HG02884 (cell line): ENCODE data around the gene NTSR1.

Experiments
- ATAC-seq: cut with Tn5 transposase; IDR thresholded peaks from one replicate; pipeline ENCODE4 v1.9.1; 2021; ENCODE audit warnings: mild to moderate bottlenecking, moderate library complexity; ENCODE audit not compliant: unreplicated experiment

NTSR1 gene

DNA sequence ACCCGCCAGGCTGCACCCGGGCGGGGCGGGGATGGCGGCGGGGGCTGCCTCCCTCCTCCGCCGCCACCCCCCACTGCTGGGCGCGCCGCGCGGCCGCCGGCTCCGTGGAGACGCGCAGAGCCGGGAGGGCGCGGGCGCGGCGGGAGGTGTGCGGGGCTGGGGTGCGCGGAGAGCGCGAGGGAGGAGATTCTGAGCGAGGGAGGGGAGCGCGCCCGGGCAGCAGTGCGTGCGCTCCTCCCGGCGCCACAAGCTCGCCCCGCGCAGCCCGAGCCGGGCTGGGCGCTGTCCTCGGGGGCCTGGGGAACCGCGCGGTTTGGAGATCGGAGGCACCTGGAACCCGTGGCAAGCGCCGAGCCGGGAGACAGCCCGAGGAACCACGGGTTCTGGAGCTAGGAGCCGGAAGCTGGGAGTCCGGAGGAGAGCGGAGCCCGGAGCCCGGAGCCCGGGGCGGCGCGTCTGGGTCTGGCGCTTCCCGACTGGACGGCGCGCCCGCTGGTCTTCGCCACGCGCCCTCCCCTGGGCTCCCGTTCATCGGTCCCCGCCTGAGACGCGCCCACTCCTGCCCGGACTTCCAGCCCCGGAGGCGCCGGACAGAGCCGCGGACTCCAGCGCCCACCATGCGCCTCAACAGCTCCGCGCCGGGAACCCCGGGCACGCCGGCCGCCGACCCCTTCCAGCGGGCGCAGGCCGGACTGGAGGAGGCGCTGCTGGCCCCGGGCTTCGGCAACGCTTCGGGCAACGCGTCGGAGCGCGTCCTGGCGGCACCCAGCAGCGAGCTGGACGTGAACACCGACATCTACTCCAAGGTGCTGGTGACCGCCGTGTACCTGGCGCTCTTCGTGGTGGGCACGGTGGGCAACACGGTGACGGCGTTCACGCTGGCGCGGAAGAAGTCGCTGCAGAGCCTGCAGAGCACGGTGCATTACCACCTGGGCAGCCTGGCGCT lies at the start of gene NTSR1:
Gene NTSR1, plus strand, starts transcription at position 246 of the 946 bp plus-strand sequence. Its CDS starts 372 bp downstream, at position 618.
- ATAC-seq: no peak

DNA sequence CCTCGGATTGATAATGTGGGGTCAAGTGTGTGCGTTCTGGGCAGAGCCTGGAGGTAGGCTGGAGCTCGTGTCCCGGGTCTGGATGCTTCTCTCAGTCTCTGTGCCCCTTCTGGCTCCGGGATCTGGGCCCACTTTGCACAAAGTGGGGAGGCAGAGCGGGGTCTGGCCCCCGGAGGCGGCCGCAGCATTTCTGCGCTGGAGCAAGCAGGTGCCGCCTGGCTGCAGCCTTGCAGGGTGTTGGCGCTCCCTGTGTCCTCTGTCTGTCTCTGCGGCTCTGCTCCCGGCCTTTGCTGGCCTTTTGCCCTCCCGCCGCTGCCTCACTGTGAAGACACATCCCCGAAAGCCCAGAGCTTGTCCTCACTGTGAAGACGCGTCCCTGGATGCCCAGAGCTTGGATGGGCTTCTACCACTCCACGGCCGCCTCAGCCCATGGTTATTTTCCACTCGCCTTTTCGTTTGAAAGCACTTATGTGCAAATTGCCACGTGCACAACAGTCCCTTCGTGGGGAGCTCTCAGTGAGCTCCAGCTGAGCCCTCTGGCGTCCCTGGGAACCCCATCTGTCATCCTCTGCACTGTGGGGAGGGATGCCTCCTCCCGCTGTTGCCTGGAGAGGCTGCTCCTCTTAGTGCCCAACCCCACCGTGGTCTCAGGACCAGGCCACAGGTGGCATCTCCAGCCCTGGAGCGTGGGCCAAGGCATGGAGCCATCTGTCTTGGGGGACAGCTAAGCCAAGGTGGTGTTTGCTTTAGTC lies 49.0 kb upstream of the NTSR1 start:
- ATAC-seq: no peak

DNA sequence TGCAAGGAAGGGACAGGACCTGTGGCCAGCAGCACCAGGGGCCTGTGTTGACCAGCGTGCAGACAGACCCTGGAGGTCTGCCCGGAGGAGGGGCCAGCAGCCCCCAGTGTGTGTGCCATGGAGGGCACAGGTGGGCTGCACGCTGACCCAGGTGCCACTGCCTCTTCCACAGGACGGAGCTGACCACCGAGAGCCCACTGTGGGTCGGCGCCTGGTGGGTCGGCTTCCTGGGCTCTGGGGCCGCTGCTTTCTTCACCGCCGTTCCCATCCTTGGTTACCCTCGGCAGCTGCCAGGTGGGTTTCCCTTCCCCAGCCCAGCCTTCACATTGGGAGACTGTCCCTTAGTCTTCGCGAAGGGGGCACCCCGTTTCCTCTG lies 48.4 kb upstream of the NTSR1 start:
- ATAC-seq: no peak

DNA sequence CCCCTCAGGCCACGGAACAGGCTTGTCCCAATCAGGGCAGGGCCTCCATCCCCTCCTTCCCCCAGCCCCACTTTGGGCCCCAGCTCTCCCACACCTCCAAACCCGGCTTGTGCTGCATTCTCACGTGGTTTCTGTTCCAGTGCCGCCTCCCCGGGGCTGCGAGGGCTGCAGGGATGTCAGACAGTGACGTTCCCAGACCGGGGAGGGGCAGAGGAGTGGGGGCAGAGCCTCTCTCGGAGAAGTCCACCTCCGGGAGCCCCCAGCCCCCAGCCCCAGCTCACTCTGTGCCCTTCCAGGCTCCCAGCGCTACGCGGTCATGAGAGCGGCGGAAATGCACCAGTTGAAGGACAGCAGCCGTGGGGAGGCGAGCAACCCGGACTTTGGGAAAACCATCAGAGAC lies 47.9 kb upstream of the NTSR1 start:
- no peak for ATAC-seq

DNA sequence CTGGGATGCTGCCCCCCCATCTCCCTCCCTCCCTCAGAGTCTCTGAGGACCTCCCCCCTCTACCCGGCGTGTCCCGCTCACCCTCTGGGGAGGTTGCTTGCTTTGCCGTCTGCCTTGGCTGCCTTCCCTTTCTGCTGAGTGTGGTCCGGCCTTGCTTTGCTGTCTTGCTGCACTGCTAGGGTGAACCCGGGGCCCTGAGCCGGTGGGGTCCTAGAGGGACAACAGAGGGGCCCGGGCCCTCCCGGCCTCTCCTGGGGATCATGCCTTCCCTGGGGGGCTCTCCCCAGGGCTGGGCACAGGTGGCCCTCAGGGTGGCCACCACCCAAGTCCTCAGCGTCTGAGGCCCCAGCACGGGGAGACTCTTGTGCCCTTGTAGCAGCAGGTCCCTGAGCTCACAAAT lies 47.0 kb upstream of the NTSR1 start:
- ATAC-seq: no peak

DNA sequence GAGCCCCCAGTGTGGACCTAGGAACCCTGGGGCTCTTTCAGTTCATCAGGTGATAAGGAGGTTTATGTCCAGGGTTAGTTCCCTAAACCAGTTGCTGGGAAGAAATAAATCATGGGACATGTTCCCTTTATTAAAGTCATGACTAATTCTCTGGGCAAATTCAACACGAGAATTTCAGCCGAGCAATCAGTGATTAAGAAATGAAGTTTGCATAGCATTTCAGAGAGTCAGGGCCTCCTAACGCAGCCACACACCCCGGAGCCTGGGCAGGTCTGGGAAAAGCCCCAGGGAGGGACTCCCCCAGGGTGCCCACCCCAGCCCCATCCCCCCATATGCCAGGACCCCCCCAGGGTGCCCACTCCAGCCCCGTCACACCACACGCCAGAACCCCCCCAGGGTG lies 46.2 kb upstream of the NTSR1 start:
- no peak for ATAC-seq

DNA sequence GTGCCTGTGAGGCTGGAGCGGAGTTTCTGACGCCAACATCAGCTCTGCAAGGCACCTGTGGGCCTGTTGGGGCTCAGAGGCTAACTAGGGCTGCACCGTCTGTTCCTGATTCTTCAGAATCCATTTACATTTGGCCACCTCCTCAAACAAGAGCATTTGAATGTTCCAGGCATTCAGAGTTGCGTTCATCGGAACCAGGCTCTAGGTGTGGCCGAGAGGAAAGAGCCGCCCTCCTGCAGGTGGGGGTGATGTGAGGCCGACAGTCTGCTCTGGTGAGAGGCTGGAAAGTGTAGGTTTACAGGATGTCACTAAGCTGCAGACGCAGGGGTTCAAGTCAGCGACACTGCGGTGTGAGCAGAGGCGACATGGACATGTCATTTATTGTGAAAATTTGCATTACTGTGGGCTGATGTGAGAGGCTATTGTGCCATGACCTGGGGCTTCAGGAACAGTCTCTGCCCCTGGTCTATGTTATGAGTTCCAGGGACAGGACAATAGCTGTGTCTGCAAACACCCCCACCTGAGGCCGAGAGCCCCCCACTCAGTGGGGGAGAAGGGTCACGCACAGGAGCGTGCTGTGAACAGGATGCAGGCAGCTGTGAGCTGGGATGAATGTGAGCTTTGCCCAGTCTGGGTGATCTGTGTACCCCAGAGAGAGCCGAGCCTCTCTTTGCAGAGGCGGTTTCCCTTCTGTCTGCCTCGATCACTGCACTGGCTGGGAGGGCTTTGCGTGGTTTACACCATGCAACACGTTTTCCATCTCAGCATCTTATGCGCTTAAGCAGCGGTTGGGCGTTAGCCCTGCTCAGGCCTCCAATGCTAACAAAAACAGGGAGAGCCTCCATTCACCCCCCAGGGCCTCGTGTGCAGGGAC lies 45.3 kb upstream of the NTSR1 start:
- ATAC-seq: no peak

DNA sequence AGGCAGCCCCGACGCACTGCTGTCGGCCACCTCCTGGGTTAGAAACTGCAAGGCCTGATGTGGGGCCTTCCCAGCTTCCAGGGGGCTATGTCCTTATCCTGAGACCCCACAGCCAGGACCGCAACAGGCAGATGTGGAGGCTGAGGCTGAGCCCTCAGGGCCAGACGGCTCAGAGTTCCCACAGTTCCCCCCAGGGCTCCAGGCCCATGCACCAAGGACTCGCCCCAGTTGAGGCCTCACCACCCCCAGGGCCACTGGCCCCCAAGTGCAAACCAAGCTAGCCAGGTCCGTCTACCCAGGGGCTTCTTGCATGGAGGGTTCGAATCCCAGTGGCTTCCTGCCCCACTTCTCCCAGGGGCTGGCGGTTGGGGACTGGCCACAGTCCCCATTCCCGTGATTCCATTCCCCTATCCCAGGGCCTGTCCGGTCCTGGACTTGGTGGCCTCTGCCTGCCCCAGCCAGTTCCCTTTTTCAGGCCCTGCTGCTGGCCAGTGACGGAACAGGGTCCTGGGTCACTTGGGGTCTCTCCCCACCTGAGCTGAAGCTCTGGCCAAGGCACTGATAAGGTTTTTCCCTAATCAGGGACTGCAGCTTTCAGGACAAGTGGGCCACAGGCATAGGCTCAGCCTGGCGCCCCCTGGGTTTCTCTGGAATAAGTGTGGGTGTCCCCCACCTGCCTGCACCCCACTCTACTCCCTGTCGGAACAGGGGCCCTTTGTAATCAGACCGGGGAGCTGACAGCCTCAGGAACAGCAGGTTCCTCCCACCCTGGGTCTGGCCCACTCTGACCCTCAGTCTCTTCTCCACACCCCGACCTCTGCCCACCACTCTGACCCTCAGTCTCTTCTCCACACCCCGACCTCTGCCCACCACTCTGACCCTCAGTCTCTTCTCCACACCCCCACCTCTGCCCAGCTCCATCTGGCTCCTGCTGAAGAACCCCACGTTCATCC lies 44.3 kb upstream of the NTSR1 start:
- ATAC-seq: no peak

DNA sequence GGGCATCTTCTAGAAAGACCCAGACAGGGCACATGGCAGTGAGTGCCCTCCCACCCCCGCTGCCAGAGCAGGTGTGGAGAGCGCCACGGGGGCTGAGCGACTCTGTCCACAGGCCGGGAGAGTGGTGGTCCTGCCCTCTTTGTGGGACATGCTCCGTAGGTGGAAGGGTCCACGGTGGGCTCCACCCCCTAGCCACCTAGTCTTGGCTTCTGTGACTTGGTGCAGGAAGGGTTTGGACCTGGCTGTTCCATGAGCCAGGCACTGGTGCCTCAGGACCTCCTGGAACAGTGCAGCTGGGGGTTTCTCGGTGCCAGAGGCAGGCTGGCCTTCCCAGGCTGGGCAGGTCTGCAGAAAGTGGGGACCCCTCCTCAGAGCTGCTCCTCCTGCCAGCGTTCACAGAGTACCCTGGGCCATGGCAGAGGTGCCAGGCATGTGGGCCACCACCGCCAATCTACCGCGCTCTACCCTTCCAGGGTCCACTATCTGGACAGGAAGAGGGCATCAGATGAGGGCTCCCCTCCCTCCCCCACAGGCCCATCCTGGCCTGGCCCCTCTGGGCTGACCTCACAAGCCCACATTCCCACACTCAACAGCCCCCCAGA lies 43.4 kb upstream of the NTSR1 start:
- ATAC-seq: no peak

DNA sequence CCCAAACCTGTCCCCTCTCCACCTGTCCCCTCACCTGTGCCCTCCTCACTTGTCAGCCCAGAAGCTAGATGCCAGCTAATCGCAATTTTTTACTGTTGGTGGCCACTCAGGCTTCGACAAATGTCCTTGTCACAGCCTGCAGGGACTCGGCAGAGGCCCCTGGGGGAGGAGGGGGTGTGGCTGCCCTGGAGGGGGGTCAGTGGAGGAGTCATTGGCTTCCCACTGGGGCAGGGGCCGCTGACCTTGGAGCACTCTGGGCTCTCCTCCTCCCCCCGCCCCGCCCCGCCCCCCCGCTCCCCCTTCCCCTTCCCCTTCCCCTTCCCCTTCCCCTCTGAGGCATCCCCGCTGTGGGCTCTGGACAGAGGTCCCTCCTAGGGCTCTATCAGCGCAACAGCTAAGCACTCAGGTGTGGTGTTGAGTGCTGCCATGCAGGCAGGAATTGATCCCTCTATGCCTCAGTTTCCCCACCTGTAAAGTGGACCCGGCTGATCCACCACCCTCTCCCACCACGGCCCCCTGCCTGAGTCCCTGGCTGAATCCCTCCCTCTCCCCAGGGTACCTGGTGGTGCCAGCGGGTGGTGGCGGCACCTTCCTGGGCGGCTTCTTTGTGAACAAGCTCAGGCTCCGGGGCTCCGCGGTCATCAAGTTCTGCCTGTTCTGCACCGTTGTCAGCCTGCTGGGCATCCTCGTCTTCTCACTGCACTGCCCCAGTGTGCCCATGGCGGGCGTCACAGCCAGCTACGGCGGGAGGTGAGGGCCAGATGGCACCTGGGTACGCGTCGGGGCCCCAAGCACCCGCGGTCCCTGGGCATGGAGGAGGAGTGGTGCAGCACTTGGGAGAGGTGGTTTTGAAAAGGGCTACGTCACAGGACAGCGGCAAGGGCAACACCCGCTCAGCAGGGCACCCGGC lies 42.6 kb upstream of the NTSR1 start:
- ATAC-seq: no peak

DNA sequence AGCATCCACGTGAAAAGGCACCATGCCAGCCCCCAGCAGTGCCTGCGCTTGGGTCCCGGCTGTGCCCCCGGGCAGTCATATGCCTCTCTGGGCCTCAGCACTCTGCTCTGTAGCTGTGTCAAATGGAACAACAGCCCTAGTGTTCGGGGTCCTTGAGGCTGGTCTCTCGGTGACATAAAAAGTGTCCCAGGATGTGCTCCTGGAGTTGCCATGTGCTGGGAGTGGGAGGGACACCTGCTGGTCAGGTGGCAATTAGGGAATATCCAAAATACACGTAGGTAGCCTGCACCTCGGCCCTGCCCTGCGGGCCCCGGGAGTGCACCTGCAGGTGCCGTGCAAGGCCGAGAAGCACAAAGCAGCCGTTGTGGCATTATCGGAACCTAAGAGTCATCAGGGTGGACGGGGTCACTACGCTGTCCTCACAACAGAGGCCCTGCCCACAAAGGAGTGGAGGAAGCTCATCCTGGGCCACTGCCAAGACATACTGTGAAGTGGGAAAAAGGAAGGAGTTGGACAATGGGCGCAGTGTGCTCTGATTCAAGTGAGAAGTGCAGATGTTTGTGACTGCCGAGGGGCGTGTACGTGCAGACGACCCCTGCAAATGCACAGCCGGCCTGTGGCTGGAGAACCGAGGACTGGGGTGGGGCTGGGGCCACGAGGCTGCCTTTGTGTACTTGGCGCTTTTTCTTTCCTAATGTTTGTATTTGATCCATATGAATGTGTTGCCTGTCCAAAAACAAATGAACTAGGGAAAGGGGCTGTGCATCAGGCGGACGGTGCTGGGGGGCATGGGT lies 41.7 kb upstream of the NTSR1 start:
- ATAC-seq: no peak

DNA sequence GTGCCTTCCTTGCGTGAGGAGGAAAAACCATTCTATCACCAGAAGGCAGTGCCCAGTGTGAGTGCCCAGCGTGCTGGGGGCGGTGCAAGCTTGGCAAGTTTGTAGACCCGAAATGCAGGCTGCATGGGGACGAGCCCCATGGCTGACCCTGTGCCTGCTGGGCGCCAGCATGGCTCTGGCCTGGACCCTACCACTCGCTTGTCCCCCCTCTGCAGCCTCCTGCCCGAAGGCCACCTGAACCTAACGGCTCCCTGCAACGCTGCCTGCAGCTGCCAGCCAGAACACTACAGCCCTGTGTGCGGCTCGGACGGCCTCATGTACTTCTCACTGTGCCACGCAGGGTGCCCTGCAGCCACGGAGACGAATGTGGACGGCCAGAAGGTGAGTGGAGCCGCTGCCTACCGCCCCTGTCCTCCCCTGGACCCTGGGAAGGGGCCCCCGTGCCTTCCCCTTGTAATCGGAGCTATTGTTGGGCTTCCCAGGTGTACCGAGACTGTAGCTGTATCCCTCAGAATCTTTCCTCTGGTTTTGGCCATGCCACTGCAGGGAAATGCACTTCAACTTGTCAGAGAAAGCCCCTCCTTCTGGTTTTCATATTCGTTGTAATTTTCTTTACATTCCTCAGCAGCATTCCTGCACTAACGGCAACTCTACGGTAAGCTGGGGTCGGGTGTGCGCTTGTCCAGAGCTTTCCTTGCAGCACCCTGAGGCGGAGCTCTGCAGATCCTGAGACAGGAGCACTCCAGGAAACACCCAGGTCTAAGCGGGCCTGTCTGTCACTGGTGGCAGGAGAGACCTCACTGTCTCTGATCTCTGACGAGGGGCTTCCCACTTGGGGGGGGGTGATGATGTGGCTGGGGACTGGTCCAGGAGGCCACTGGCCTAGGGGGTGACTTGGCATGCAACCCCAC lies 40.9 kb upstream of the NTSR1 start:
- no peak for ATAC-seq

DNA sequence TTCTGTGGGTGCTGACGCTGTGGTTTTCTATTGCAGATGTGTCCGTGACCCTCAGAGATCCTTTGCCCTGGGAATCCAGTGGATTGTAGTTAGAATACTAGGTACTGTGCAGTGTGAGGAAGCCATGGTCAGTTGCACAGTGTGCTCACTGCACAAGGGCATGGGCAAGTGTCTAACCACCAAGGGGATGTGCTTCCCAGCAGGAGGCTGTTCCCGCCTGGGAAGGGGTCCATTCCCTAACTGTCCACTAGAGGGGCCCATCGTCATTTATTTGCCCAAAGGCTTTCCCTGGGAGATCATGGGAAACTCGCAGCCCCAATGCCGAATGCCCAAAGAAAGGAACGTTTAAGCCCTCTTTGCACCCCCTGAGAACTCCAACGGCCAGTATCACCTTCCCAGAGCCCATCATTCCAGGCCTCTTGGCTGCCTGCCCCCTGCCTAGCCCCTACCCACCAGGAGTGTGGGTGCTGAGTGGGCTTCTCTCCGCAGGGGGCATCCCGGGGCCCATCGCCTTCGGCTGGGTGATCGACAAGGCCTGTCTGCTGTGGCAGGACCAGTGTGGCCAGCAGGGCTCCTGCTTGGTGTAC lies 40.1 kb upstream of the NTSR1 start:
- no peak for ATAC-seq

DNA sequence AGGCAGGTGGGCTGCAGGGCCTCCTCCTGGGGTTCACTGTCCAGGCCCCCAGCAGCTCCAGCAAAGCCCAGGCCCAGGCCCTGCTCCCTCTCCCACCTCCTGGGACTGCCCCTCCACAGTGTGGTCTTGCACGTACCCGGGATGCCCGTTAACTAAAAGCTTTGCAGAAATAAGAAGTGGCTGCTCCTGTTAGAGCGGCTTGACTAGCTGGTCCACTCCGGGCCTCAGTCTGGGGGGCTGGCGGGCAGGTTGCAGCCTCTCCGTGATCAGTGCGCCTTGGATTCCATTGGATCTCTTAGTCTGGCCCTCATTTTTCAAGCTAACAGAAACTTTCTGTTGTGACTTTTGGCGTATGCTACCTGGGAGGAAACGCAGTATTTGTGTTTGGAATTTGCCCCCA lies 39.4 kb upstream of the NTSR1 start:
- ATAC-seq: no peak

DNA sequence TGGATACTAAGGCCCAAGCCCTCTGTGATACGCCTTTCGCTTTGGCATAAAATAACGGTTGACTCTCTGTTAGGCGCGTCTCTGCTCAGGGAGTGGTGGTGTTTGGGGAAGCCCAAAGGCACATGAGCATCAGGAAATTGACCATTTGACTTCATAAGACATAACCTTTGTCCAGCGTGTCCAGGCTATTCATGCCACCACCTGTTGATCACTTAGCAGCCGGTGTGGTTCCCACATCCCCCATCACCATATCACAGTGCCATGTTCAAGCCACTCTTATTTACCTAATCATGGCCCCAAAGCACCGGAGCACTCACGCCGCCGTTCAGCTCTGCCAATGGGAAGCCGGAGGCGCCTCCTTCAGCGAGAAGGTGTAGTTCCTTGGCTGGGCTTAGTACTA lies 38.5 kb upstream of the NTSR1 start:
- no peak for ATAC-seq

DNA sequence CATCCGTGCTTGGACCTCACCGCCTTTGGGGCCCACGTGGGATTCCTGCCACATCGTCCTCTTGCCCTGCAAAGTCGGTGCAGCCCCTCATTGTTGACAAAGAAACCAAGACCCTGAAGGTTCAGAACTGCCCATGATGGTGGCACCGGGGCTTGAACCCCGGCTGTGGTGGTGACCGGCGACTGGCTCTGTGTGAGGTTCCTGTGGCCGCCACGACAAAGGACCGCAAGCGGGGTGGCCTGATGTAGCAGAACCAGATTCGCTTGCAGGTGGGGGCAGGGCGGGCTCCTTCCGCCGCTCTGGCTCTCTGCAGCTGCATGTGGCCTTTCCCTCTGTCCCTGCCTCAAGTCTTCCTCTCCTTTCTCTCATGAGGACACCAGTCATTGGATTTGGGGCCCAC lies 37.6 kb upstream of the NTSR1 start:
- ATAC-seq: no peak
